Activated CD4-positive, alpha-beta T cell treated with anti-CD3 and anti-CD28 coated beads for 24 hours (primary cell): ENCODE data around the gene TBC1D32.
"Not testable (repeated sequence)": the region's sequence is repeated elsewhere in the genome, so short reads cannot be mapped to it uniquely, and the experiment has no call there.

Experiments
- DNase-seq, 2 donors: peaks; one replicate each; pipeline ENCODE4 v3.0.0-alpha.2; 2020; ENCODE audit warnings: low read depth in 2 of 2

TBC1D32 gene

GRCh38 chr6:121223930-121224329 is 110.3 kb downstream of the TBC1D32 start:
- no peak for DNase-seq

- no peak for DNase-seq
These were observed 111.1 kb downstream of the TBC1D32 start for GRCh38 chr6:121223212-121223611.

GRCh38 chr6:121222656-121223055 is 111.6 kb downstream of the TBC1D32 start:
- no peak for DNase-seq

- no peak for DNase-seq
These were observed 117.4 kb downstream of the TBC1D32 start for GRCh38 chr6:121216928-121217327.

- DNase-seq: not testable (repeated sequence)
These were observed 120.9 kb downstream of the TBC1D32 start for GRCh38 chr6:121213341-121213740.

GRCh38 chr6:121210943-121211342 is 123.3 kb downstream of the TBC1D32 start:
- no peak for DNase-seq

- DNase-seq: no peak
These were observed 128.7 kb downstream of the TBC1D32 start for GRCh38 chr6:121205569-121205968.

- no peak for DNase-seq
These were observed 133.2 kb downstream of the TBC1D32 start for GRCh38 chr6:121201105-121201504.

GRCh38 chr6:121196042-121196441 is 138.2 kb downstream of the TBC1D32 start:
- not testable (repeated sequence) for DNase-seq

- DNase-seq: no peak
These were observed 144.2 kb downstream of the TBC1D32 start for GRCh38 chr6:121190122-121190521.

GRCh38 chr6:121188356-121188755 is 145.9 kb downstream of the TBC1D32 start:
- DNase-seq: no peak

GRCh38 chr6:121187833-121188200 is 146.5 kb downstream of the TBC1D32 start:
- no peak for DNase-seq

GRCh38 chr6:121187200-121187832 is 147.0 kb downstream of the TBC1D32 start:
- DNase-seq: no peak

- no peak for DNase-seq
These were observed 150.5 kb downstream of the TBC1D32 start for GRCh38 chr6:121183742-121184141.

- DNase-seq: no peak
These were observed 158.5 kb downstream of the TBC1D32 start for GRCh38 chr6:121175827-121176226.

GRCh38 chr6:121172451-121172850 is 161.8 kb downstream of the TBC1D32 start:
- not testable (repeated sequence) for DNase-seq

- no peak for DNase-seq
These were observed 162.4 kb downstream of the TBC1D32 start for GRCh38 chr6:121171879-121172278.

- no peak for DNase-seq
These were observed 172.4 kb downstream of the TBC1D32 start for GRCh38 chr6:121161886-121162285.

- DNase-seq: no peak
These were observed 174.0 kb downstream of the TBC1D32 start for GRCh38 chr6:121160276-121160675.

GRCh38 chr6:121158891-121159290 is 175.4 kb downstream of the TBC1D32 start:
- no peak for DNase-seq

GRCh38 chr6:121158438-121158837 is 175.8 kb downstream of the TBC1D32 start:
- no peak for DNase-seq

- DNase-seq: no peak
These were observed 176.4 kb downstream of the TBC1D32 start for GRCh38 chr6:121157906-121158305.

GRCh38 chr6:121143476-121143875 is 190.8 kb downstream of the TBC1D32 start:
- no peak for DNase-seq

- DNase-seq: no peak
These were observed 192.2 kb downstream of the TBC1D32 start for GRCh38 chr6:121142093-121142492.
